ENCODE data around the gene SPAST. TPM values are rescaled to one million over a fixed set of nuclear protein-coding genes. Genes with fewer than 3 reads are reported as not detected.

SPAST gene
- 15.9 and 19.3 TPM in 2 replicates for total RNA-seq

GRCh38 chr2:32063310-32064020 is at the start of gene SPAST:
TSS of gene SPAST (plus strand) at chr2:32063556. CDS start at chr2:32063832, 276 bp downstream.

GRCh38 chr2:32039447-32040219 is 23.7 kb upstream of the SPAST start, which contains the start of gene DPY30:
TSS of gene DPY30 (minus strand) at chr2:32039805. CDS start at chr2:32039456, 349 bp downstream.

Other genes starting within 250 kb of the SPAST start
- gene MEMO1, start 52.5 kb upstream of the SPAST start, total RNA-seq, result 60.8 and 91.7 TPM in 2 replicates
- 122 and 129 TPM in 2 replicates for gene DPY30, start 23.8 kb upstream of the SPAST start, total RNA-seq
- gene SLC30A6, start 102.3 kb downstream of the SPAST start, total RNA-seq, result 17.0 and 17.2 TPM in 2 replicates
- gene NLRC4, start 201.3 kb downstream of the SPAST start, total RNA-seq, result not detected in 2 replicates
- gene YIPF4, start 214.3 kb downstream of the SPAST start, total RNA-seq, result 17.3 and 34.0 TPM in 2 replicates